ENCODE measurements around the gene PRKCH. TPM values are rescaled to one million over a fixed set of nuclear protein-coding genes. Genes with fewer than 3 reads are reported as not detected.

PRKCH gene
- total RNA-seq, 1 experiment from 2014 or later = 10.3 TPM

DNA sequence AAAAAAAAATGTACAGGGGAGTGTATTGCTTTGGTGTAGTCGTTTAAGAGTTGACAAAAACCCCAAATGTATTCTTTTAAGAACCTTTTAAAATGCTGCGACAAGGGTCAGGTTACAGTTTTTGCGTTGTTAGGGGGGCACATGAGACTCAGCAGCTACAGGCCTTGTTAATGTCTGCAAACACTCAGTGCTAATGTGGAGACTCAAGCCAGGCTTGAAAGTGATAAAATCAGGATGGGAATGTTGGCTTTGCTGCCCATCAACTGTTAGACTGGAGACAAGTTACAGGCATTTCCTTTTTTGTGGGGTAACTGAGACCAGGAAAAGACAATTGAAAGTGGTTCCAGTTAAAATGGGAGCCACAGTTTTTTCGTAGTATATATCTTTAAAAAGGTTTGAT lies 84.8 kb downstream of the PRKCH start (continued):
- TF ChIP-seq, protein P1, sequence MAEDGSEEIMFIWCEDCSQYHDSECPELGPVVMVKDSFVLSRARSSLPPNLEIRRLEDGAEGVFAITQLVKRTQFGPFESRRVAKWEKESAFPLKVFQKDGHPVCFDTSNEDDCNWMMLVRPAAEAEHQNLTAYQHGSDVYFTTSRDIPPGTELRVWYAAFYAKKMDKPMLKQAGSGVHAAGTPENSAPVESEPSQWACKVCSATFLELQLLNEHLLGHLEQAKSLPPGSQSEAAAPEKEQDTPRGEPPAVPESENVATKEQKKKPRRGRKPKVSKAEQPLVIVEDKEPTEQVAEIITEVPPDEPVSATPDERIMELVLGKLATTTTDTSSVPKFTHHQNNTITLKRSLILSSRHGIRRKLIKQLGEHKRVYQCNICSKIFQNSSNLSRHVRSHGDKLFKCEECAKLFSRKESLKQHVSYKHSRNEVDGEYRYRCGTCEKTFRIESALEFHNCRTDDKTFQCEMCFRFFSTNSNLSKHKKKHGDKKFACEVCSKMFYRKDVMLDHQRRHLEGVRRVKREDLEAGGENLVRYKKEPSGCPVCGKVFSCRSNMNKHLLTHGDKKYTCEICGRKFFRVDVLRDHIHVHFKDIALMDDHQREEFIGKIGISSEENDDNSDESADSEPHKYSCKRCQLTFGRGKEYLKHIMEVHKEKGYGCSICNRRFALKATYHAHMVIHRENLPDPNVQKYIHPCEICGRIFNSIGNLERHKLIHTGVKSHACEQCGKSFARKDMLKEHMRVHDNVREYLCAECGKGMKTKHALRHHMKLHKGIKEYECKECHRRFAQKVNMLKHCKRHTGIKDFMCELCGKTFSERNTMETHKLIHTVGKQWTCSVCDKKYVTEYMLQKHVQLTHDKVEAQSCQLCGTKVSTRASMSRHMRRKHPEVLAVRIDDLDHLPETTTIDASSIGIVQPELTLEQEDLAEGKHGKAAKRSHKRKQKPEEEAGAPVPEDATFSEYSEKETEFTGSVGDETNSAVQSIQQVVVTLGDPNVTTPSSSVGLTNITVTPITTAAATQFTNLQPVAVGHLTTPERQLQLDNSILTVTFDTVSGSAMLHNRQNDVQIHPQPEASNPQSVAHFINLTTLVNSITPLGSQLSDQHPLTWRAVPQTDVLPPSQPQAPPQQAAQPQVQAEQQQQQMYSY (CRISPR knock-in tag; IDR thresholded peaks at IDR 0.05) = no peak
- TF ChIP-seq ELF4 (CRISPR knock-in tag; IDR thresholded peaks at IDR 0.05; ENCODE audit: low read depth) (no peak), NFE2L1 (CRISPR knock-in tag; IDR thresholded peaks at IDR 0.05) (no peak), NFATC4 (CRISPR knock-in tag; IDR thresholded peaks at IDR 0.05) (no peak), ETV6 (CRISPR knock-in tag; IDR thresholded peaks at IDR 0.05) (no peak), ATF1 (CRISPR knock-in tag; IDR thresholded peaks at IDR 0.05) (no peak)
- TF ChIP-seq, protein P2, sequence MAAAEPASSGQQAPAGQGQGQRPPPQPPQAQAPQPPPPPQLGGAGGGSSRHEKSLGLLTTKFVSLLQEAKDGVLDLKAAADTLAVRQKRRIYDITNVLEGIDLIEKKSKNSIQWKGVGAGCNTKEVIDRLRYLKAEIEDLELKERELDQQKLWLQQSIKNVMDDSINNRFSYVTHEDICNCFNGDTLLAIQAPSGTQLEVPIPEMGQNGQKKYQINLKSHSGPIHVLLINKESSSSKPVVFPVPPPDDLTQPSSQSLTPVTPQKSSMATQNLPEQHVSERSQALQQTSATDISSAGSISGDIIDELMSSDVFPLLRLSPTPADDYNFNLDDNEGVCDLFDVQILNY (CRISPR knock-in tag; IDR thresholded peaks at IDR 0.05) = no peak
- TF ChIP-seq, protein P3, sequence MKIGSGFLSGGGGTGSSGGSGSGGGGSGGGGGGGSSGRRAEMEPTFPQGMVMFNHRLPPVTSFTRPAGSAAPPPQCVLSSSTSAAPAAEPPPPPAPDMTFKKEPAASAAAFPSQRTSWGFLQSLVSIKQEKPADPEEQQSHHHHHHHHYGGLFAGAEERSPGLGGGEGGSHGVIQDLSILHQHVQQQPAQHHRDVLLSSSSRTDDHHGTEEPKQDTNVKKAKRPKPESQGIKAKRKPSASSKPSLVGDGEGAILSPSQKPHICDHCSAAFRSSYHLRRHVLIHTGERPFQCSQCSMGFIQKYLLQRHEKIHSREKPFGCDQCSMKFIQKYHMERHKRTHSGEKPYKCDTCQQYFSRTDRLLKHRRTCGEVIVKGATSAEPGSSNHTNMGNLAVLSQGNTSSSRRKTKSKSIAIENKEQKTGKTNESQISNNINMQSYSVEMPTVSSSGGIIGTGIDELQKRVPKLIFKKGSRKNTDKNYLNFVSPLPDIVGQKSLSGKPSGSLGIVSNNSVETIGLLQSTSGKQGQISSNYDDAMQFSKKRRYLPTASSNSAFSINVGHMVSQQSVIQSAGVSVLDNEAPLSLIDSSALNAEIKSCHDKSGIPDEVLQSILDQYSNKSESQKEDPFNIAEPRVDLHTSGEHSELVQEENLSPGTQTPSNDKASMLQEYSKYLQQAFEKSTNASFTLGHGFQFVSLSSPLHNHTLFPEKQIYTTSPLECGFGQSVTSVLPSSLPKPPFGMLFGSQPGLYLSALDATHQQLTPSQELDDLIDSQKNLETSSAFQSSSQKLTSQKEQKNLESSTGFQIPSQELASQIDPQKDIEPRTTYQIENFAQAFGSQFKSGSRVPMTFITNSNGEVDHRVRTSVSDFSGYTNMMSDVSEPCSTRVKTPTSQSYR (CRISPR knock-in tag; IDR thresholded peaks at IDR 0.05) = no peak

DNA sequence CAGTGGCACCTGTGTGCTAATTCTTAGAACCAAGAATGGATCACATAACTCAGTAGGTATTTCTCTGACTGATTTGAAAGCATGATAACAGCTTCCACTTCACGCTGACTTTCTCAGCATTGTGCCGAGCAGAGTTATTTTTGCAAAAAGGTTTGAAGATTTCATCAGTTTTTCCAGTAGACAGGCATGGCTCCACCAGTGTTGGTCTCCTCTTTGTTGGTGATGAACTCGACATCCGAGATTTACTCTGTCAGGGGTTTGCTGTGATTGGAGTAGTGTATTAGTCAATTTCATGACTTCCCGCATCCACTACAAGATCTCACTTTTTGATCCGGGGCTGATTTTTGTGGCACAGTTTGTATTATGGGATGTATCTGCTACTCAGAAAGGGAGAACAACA lies 85.3 kb downstream of the PRKCH start:
- Mint-ChIP-seq H3K4me1 (peaks cover 28% of the 10 kb centered on the region), H3K27me3 (ENCODE audit: low read depth) (no peaks in the 10 kb centered on the region), H3K27ac (no peak overlapping the region), H3K9me3 (no peaks in the 10 kb centered on the region), H3K36me3 (no peaks in the 10 kb centered on the region), H3K4me3 (no peak overlapping the region)
- CTCF ChIA-PET = no interaction called here
- POLR2A ChIA-PET = interaction anchor here (0.6 kb wide), 2 partner anchors 95 to 266 kb away, joined by 3 to 4 read pairs; no protein-coding TSS in a partner anchor
- no peak for DNase-seq (ENCODE audit: low spot score)
- no peak for ATAC-seq
- TF ChIP-seq, protein P4, sequence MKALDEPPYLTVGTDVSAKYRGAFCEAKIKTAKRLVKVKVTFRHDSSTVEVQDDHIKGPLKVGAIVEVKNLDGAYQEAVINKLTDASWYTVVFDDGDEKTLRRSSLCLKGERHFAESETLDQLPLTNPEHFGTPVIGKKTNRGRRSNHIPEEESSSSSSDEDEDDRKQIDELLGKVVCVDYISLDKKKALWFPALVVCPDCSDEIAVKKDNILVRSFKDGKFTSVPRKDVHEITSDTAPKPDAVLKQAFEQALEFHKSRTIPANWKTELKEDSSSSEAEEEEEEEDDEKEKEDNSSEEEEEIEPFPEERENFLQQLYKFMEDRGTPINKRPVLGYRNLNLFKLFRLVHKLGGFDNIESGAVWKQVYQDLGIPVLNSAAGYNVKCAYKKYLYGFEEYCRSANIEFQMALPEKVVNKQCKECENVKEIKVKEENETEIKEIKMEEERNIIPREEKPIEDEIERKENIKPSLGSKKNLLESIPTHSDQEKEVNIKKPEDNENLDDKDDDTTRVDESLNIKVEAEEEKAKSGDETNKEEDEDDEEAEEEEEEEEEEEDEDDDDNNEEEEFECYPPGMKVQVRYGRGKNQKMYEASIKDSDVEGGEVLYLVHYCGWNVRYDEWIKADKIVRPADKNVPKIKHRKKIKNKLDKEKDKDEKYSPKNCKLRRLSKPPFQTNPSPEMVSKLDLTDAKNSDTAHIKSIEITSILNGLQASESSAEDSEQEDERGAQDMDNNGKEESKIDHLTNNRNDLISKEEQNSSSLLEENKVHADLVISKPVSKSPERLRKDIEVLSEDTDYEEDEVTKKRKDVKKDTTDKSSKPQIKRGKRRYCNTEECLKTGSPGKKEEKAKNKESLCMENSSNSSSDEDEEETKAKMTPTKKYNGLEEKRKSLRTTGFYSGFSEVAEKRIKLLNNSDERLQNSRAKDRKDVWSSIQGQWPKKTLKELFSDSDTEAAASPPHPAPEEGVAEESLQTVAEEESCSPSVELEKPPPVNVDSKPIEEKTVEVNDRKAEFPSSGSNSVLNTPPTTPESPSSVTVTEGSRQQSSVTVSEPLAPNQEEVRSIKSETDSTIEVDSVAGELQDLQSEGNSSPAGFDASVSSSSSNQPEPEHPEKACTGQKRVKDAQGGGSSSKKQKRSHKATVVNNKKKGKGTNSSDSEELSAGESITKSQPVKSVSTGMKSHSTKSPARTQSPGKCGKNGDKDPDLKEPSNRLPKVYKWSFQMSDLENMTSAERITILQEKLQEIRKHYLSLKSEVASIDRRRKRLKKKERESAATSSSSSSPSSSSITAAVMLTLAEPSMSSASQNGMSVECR (CRISPR knock-in tag; IDR thresholded peaks at IDR 0.05; ENCODE audit: borderline replicate concordance) = no peak
- TF ChIP-seq TEAD1 (CRISPR knock-in tag; IDR thresholded peaks at IDR 0.05) (no peak), KAT7 (CRISPR knock-in tag; IDR thresholded peaks at IDR 0.05; ENCODE audit: borderline replicate concordance) (no peak), CREB1 (CRISPR knock-in tag; IDR thresholded peaks at IDR 0.05) (no peak), NFATC4 (CRISPR knock-in tag; IDR thresholded peaks at IDR 0.05) (no peak), JAZF1 (CRISPR knock-in tag; IDR thresholded peaks at IDR 0.05) (no peak), ESRRA (CRISPR knock-in tag; IDR thresholded peaks at IDR 0.05; ENCODE audit: borderline replicate concordance) (no peak)
- TF ChIP-seq, protein P5, sequence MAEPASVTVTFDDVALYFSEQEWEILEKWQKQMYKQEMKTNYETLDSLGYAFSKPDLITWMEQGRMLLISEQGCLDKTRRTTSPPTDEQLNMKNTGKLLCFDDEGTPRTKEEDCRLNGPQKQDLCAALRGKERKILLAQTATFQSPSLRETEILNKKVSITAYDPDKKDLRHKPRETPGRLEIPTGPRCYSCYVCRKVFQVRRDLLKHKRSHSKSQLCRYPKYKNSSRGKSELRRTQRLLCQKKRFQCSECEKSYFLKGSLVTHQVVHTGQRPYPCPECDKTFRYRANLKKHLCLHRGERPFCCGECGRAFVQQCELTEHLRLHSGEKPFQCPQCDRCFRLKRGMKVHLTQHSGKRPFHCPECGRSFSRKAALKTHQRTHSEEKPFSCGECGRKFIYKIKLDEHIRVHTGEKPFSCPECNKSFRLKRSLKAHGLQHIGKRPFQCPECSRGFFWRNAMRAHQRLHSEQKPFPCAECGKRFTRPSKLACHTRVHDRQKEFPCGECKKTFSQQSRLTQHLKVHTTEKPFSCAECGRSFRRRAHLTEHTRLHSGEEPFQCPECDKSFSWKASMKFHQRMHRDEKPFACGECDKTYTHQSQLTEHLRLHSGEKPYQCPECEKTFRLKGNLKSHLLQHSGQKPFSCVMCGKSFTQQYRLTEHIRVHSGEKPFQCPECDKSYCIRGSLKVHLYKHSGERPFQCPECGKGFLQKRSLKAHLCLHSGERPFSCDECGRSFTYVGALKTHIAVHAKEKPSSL (CRISPR knock-in tag; conservative IDR thresholded peaks at IDR 0.05) = no peak
- TF ChIP-seq, protein P6, sequence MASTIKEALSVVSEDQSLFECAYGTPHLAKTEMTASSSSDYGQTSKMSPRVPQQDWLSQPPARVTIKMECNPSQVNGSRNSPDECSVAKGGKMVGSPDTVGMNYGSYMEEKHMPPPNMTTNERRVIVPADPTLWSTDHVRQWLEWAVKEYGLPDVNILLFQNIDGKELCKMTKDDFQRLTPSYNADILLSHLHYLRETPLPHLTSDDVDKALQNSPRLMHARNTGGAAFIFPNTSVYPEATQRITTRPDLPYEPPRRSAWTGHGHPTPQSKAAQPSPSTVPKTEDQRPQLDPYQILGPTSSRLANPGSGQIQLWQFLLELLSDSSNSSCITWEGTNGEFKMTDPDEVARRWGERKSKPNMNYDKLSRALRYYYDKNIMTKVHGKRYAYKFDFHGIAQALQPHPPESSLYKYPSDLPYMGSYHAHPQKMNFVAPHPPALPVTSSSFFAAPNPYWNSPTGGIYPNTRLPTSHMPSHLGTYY (CRISPR knock-in tag; IDR thresholded peaks at IDR 0.05) = no peak
- TF ChIP-seq, protein P7, sequence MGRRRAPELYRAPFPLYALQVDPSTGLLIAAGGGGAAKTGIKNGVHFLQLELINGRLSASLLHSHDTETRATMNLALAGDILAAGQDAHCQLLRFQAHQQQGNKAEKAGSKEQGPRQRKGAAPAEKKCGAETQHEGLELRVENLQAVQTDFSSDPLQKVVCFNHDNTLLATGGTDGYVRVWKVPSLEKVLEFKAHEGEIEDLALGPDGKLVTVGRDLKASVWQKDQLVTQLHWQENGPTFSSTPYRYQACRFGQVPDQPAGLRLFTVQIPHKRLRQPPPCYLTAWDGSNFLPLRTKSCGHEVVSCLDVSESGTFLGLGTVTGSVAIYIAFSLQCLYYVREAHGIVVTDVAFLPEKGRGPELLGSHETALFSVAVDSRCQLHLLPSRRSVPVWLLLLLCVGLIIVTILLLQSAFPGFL (CRISPR knock-in tag; IDR thresholded peaks at IDR 0.05; ENCODE audit: borderline replicate concordance) = no peak
- TF ChIP-seq, protein P8, sequence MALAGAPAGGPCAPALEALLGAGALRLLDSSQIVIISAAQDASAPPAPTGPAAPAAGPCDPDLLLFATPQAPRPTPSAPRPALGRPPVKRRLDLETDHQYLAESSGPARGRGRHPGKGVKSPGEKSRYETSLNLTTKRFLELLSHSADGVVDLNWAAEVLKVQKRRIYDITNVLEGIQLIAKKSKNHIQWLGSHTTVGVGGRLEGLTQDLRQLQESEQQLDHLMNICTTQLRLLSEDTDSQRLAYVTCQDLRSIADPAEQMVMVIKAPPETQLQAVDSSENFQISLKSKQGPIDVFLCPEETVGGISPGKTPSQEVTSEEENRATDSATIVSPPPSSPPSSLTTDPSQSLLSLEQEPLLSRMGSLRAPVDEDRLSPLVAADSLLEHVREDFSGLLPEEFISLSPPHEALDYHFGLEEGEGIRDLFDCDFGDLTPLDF (CRISPR knock-in tag; IDR thresholded peaks at IDR 0.05) = no peak

Data from WTC11 (cell line).